HepG2 (cell line): ENCODE data around the gene TIAM2. TPM values are rescaled to one million over a fixed set of nuclear protein-coding genes. Genes with fewer than 3 reads are reported as not detected.

Experiments used
- ATAC-seq: fragments of 200-7000 bp; cut with Tn5 transposase; 3 replicates; pipeline ENCODE4 v1.9.1; 2020; ENCODE audit warnings: mild to moderate bottlenecking, moderate library complexity
- BruUV-seq: library from RNA; stranded (reverse); fragments of 400-500 nt; replicated peaks from 2 replicates; lab custom pipeline; 2021; lab: Mats Ljungman, UMichigan
- CTCF ChIA-PET: fragments of 300-600 bp; formaldehyde crosslinking; extraction: SDS; loops from one replicate; lab custom pipeline; 2021; ENCODE audit warnings: low total read pairs, inconsistent platforms, low intra/inter-chr PET ratio; lab: Yijun Ruan, JAX
- POLR2A ChIA-PET: fragments of 350-600 bp; sonication (Branson Sonifier 250); formaldehyde crosslinking; loops from one replicate; lab custom pipeline; 2020; ENCODE audit warnings: antibody characterized with exemption, inconsistent platforms; lab: Yijun Ruan, JAX
- DNase-seq: peaks from one replicate; pipeline ENCODE4 v3.0.0-alpha.2; 2015; ENCODE audit warnings: low spot score
- FAIRE-seq: peaks from 3 replicates; lab custom pipeline; 2011; peaks lifted over from hg19 to GRCh38; lab: Jason Lieb, UNC
- H2AFZ ChIP-seq: one replicate; pipeline ENCODE4 v1.6.1; 2011; ENCODE audit warnings: low read length, inconsistent platforms
- H3K27ac ChIP-seq: fragments of 300-600 bp; 3 replicates; pipeline ENCODE4 v1.8.0; 2011; ENCODE audit warnings: mixed run types, mild to moderate bottlenecking, mixed read lengths, low read length, inconsistent platforms; ENCODE audit not compliant: insufficient read depth; ENCODE audit errors: extremely low read length
- H3K27me3 ChIP-seq, 2 experiments: fragments of 200-600 bp in 1 of 2; 2 replicates in 1 of 2; 3 replicates in 1 of 2; pipeline versions ENCODE4 v1.6.0 to v1.8.0; 2011; ENCODE audit warnings: low read length in 2 of 2, mild to moderate bottlenecking in 2 of 2, moderate library complexity in 2 of 2, inconsistent platforms in 1 of 2; ENCODE audit not compliant: insufficient read depth in 2 of 2, control insufficient read depth in 1 of 2
- H3K36me3 ChIP-seq, 2 experiments: fragments of 200-600 bp in 1 of 2; replicated peaks in 1 of 2; 2 replicates in 1 of 2; 3 replicates in 1 of 2; pipeline versions ENCODE4 v1.5.1 to v1.8.0; 2011; ENCODE audit warnings: low read length in 2 of 2, inconsistent platforms in 1 of 2; ENCODE audit not compliant: insufficient read depth in 2 of 2, control insufficient read depth in 1 of 2
- H3K4me1 ChIP-seq: 2 replicates; pipeline ENCODE4 v1.5.1; 2012; ENCODE audit warnings: low read length, inconsistent platforms; ENCODE audit not compliant: insufficient read depth
- H3K4me2 ChIP-seq: 2 replicates; pipeline ENCODE4 v1.6.0; 2011; ENCODE audit warnings: low read depth, low read length, inconsistent platforms
- H3K4me3 ChIP-seq, 3 experiments: fragments of 200-600 bp in 1 of 3; sonication (generic), shearing (Covaris generic) in 1 of 3; replicated peaks in 1 of 3; 2 replicates each; pipeline ENCODE4 v1.5.1; 2011 to 2016; ENCODE audit warnings: low read length in 3 of 3, inconsistent platforms in 2 of 3, low read depth in 2 of 3, mild to moderate bottlenecking in 2 of 3, control low read depth in 1 of 3, mixed read lengths in 1 of 3; ENCODE audit not compliant: insufficient read depth in 1 of 3
- H3K79me2 ChIP-seq: one replicate; pipeline ENCODE4 v1.6.1; 2011; ENCODE audit warnings: low read length, inconsistent platforms; ENCODE audit not compliant: insufficient read depth
- H3K9ac ChIP-seq: 2 replicates; pipeline ENCODE4 v1.6.0; 2011; ENCODE audit warnings: mild to moderate bottlenecking, low read depth, low read length, inconsistent platforms; ENCODE audit not compliant: insufficient read depth
- H3K9me3 ChIP-seq: 2 replicates; pipeline ENCODE4 v1.5.1; 2012; ENCODE audit warnings: mild to moderate bottlenecking, low read length
- H4K20me1 ChIP-seq: 2 replicates; pipeline ENCODE4 v1.6.0; 2011; ENCODE audit warnings: inconsistent platforms, mild to moderate bottlenecking, low read length, moderate library complexity; ENCODE audit not compliant: insufficient read depth
- ADNP ChIP-seq: sonication (generic); formaldehyde crosslinking; IDR thresholded peaks from 2 replicates; pipeline ENCODE4 v1.4.0; 2020; ENCODE audit warnings: missing genetic modification reagents
- HHEX ChIP-seq: IDR thresholded peaks from 2 replicates; pipeline ENCODE4 v1.6.1; 2016; ENCODE audit warnings: control low read depth
- MTA1 ChIP-seq: sonication (generic); formaldehyde crosslinking; IDR thresholded peaks from 2 replicates; pipeline ENCODE4 v1.4.0; 2020; ENCODE audit warnings: missing genetic modification reagents, mild to moderate bottlenecking, borderline replicate concordance
- RBM39 ChIP-seq: fragments of 200-400 bp; formaldehyde crosslinking; IDR thresholded peaks from one replicate; pipeline ENCODE4 v1.6.1; 2018; ENCODE audit warnings: antibody characterized with exemption, mild to moderate bottlenecking, low read depth, low read length; ENCODE audit not compliant: poor library complexity, severe bottlenecking
- SKI ChIP-seq: fragments of 450-650 bp; IDR thresholded peaks from one replicate; pipeline ENCODE4 v1.6.1; 2018; ENCODE audit warnings: mild to moderate bottlenecking; ENCODE audit not compliant: partially characterized antibody
- SP4 ChIP-seq: sonication (generic); formaldehyde crosslinking; IDR thresholded peaks from 2 replicates; pipeline ENCODE4 v1.8.1; 2023; ENCODE audit warnings: mild to moderate bottlenecking, missing genetic modification reagents
- WIZ ChIP-seq: sonication (generic); formaldehyde crosslinking; IDR thresholded peaks from 2 replicates; pipeline ENCODE4 v1.5.1; 2020; ENCODE audit warnings: mild to moderate bottlenecking, missing genetic modification reagents
- ZFAT ChIP-seq: sonication (generic); formaldehyde crosslinking; conservative IDR thresholded peaks from 2 replicates; pipeline ENCODE4 v1.8.1; 2023; ENCODE audit warnings: missing genetic modification reagents, inconsistent platforms
- ZFYVE20 ChIP-seq: sonication (generic); formaldehyde crosslinking; IDR thresholded peaks from 2 replicates; pipeline ENCODE4 v1.8.0; 2023; ENCODE audit warnings: low read depth, mild to moderate bottlenecking, moderate library complexity, missing genetic modification reagents, borderline replicate concordance
- ZNF383 ChIP-seq: sonication (generic); formaldehyde crosslinking; IDR thresholded peaks from 2 replicates; pipeline ENCODE4 v1.4.0; 2020; ENCODE audit warnings: missing genetic modification reagents, mild to moderate bottlenecking, borderline replicate concordance
- ZNF562 ChIP-seq: sonication (generic); formaldehyde crosslinking; IDR thresholded peaks from 2 replicates; pipeline ENCODE4 v1.8.0; 2022; ENCODE audit warnings: missing genetic modification reagents, borderline replicate concordance
- ZNF574 ChIP-seq: sonication (generic); formaldehyde crosslinking; IDR thresholded peaks from 2 replicates; pipeline ENCODE4 v1.4.0; 2020; ENCODE audit warnings: missing genetic modification reagents
- ZNF616 ChIP-seq: sonication (generic); formaldehyde crosslinking; IDR thresholded peaks from 2 replicates; pipeline ENCODE4 v1.5.0; 2020; ENCODE audit warnings: low read depth, mild to moderate bottlenecking, missing genetic modification reagents
- ZNF687 ChIP-seq: sonication (generic); formaldehyde crosslinking; IDR thresholded peaks from 2 replicates; pipeline ENCODE4 v1.5.1; 2020; ENCODE audit warnings: mild to moderate bottlenecking, missing genetic modification reagents, moderate library complexity
- WGBS: methylation state at CpG from one replicate; pipeline ENCODE4 v1.1.6; 2017; ENCODE audit warnings: low lambda C conversion rate; 5-methylcytosine and 5-hydroxymethylcytosine counted together
- in situ Hi-C: cut with HindIII; loops from 2 replicates; pipeline ENCODE4 v1.10.0; 2017; ENCODE audit warnings: low pct_unique_long_range_greater_than_20kb; ENCODE audit not compliant: extremely low pct_ligation_motif_present
- intact Hi-C: fragments of 100-400 bp; cut with micrococcal nuclease; formaldehyde crosslinking; loops from one replicate; pipeline ENCODE4 v1.10.0; 2022; ENCODE audit not compliant: unreplicated experiment
- polyA plus RNA-seq, 8 experiments: library from polyadenylated mRNA; depleted of rRNA in 3 of 8; stranded (reverse) in 7 of 8; unstranded in 1 of 8; fragments of >200 nt; fragmentation: Illumina TruSeq in 4 of 8; extraction: Trizol in 4 of 8; gene quantifications; 2 replicates each; pipeline versions ENCODE4 v1.2.1 to v1.2.3, GENCODE V29; 2011 to 2016; ENCODE audit warnings: low read depth in 4 of 8, missing spikeins in 1 of 8, mixed read lengths in 1 of 8; ENCODE audit not compliant: insufficient read depth in 1 of 8
- total RNA-seq, 5 experiments: library from RNA; depleted of rRNA; stranded (reverse); fragments of >200 nt; fragmentation: Illumina TruSeq; extraction: Trizol; gene quantifications; 2 replicates each; pipeline ENCODE4 v1.2.3, GENCODE V29; 2016; ENCODE audit warnings: low read depth in 1 of 5
- TF ChIP-seq, protein P1 (sequence below): sonication (generic); formaldehyde crosslinking; IDR thresholded peaks from 2 replicates; pipeline ENCODE4 v1.4.0; 2020; ENCODE audit warnings: missing genetic modification reagents

Gene TIAM2
- total and polyA plus RNA-seq, 2 of the 13 experiments (the other 11 are each of a cell fraction or from before 2014, with no cell fraction given) = 4.1 to 4.5 TPM

GRCh38 chr6:155123520-155123919 lies 128.4 kb downstream of the TIAM2 start:
- POLR2A ChIA-PET = no interaction called here
- intact Hi-C loops (loop anchor here (1.0 kb wide), 1 partner anchor 195 kb away; no protein-coding TSS in a partner anchor), in situ Hi-C loops (no loop called here)
- WGBS = 4% methylated on average over 11 of the region's 11 CpGs
- Histone ChIP-seq H3K9me3 (no peaks in the 10 kb centered on the region), H4K20me1 (no peaks in the 10 kb centered on the region), H3K27me3 (no peaks in the 10 kb centered on the region), H3K4me3 (peak overlapping the region in 2 of 3 experiments; percentile 36 to 53; a peak in 5 of 6 replicates), H3K4me1 (peaks cover 26% of the 10 kb centered on the region), H3K27ac (no peak overlapping the region), H3K4me2 (peak overlapping the region; percentile 72), H3K36me3 (no peaks in the 10 kb centered on the region), H3K9ac (peak overlapping the region; percentile 20; the same call in 1 of the 2 replicates), H3K79me2 (no peaks in the 10 kb centered on the region), H2AFZ (no peak overlapping the region)
- BruUV-seq = no TSS peak
- CTCF ChIA-PET = no interaction called here
- ATAC-seq = peak; percentile 91
- FAIRE-seq = no peak
- DNase-seq = peak; percentile 49
- TF ChIP-seq ZNF616 (CRISPR knock-in tag) (no peak), ZNF383 (no peak), ZNF687 (CRISPR knock-in tag) (peak; percentile 45), SP4 (CRISPR knock-in tag) (no peak), ADNP (CRISPR knock-in tag) (no peak), ZFYVE20 (CRISPR knock-in tag) (no peak), MTA1 (CRISPR knock-in tag) (no peak), ZNF562 (CRISPR knock-in tag) (no peak), WIZ (CRISPR knock-in tag) (no peak), ZFAT (CRISPR knock-in tag) (no peak), RBM39 (no peak), ZNF574 (CRISPR knock-in tag) (no peak), HHEX (CRISPR knock-in tag) (no peak), SKI (no peak)
- TF ChIP-seq, protein P1, sequence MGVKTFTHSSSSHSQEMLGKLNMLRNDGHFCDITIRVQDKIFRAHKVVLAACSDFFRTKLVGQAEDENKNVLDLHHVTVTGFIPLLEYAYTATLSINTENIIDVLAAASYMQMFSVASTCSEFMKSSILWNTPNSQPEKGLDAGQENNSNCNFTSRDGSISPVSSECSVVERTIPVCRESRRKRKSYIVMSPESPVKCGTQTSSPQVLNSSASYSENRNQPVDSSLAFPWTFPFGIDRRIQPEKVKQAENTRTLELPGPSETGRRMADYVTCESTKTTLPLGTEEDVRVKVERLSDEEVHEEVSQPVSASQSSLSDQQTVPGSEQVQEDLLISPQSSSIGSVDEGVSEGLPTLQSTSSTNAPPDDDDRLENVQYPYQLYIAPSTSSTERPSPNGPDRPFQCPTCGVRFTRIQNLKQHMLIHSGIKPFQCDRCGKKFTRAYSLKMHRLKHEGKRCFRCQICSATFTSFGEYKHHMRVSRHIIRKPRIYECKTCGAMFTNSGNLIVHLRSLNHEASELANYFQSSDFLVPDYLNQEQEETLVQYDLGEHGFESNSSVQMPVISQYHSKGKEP (CRISPR knock-in tag) = no peak
